Measurements from ENCODE around the gene ARID5A. TPM values are rescaled to one million over a fixed set of nuclear protein-coding genes. Genes with fewer than 3 reads are reported as not detected.
A peak's percentile ranks its signal among the peaks of the same experiment; 100 is the strongest.

Gene ARID5A
- total and polyA plus RNA-seq, 7 experiments from 2014 or later, result 52.2 to 182 (median 111) TPM

DNA sequence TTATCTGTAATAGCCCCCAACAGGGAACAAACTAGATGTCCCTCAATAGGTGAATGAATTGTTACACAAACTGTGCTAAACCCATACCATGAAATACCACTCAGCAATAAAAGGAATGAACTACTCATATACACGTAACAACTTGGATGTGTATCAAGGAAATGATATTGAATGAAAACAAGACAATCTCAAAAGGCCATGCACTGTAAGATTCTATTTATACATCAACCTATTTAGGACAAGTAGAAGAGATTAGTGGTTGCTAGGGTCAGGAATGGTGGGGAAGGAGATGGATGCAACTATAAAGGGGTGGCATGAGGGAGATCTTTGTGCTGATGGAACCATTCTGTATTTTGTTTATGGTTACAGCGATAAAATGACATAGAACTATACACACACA is 54.5 kb downstream of the ARID5A start:
- POLR2A ChIA-PET, result no interaction called here
- intact Hi-C loops (cut with micrococcal nuclease), result loop anchor here in 1 of 2 donors (5.0 kb wide), 1 partner anchor 46 kb away; the partner anchor contains the start of gene KANSL3
- Histone ChIP-seq H3K27ac (ENCODE audit: low read depth, low read length) (no peak overlapping the region), H3K4me3 (ENCODE audit: low read length) (no peak overlapping the region), H3K27me3 (ENCODE audit: control insufficient read depth in 2 of 2, insufficient read depth in 2 of 2, low read length in 2 of 2) (no peaks in the 10 kb centered on the region), H3K36me3 (ENCODE audit: control insufficient read depth in 2 of 3, insufficient read depth in 3 of 3, low read length in 3 of 3) (peaks cover 0 to 30% (median 10%) of the 10 kb centered on the region in 3 experiments), H3K9me3 (ENCODE audit: control insufficient read depth in 2 of 3, low read length in 3 of 3) (no peaks in the 10 kb centered on the region), H3K4me1 (ENCODE audit: control insufficient read depth in 2 of 2, insufficient read depth in 2 of 2, low read length in 2 of 2) (peaks cover 20 to 32% of the 10 kb centered on the region in 2 donors)
- Mint-ChIP-seq H3K9me3 (no peaks in the 10 kb centered on the region), H3K27ac (peak overlapping the region in 2 of 9 donors; percentile 16 to 44), H3K27me3 (no peaks in the 10 kb centered on the region), H3K4me1 (peaks cover 22 to 60% (median 47%) of the 10 kb centered on the region in 7 donors), H3K36me3 (peaks cover 11 to 64% (median 34%) of the 10 kb centered on the region in 5 donors), H3K4me3 (no peak overlapping the region)
- CTCF ChIA-PET, result no interaction called here
- ATAC-seq (no peak), DNase-seq (no peak)

DNA sequence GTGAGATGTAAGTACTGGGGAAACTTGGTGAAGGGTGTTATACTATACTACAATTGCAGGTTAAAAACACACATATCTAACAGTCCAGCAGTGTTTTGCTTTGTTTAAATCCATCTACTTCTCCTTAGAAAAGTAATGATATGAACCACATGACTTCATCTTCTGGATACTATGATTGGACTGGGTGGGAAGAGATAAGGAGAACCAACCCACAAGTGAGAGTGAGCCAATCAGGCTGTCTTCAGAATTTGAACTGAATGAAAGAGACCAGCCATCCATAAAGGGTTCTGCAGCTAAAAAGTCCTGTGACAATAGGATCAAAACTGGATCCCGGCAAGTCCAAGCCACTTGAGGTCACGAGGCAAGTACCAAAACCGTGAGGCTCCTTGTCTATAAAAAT is 54.9 kb downstream of the ARID5A start:
- DNase-seq (no peak), ATAC-seq (no peak)
- H3K4me3 Mint-ChIP-seq, result no peak overlapping the region
- peaks cover 22 to 60% (median 47%) of the 10 kb centered on the region in 7 donors for H3K4me1 Mint-ChIP-seq
- H3K9me3 ChIP-seq (ENCODE audit: control insufficient read depth in 2 of 3, low read length in 3 of 3), result no peaks in the 10 kb centered on the region
- peaks cover 0 to 35% (median 10%) of the 10 kb centered on the region in 3 experiments for H3K36me3 ChIP-seq (ENCODE audit: control insufficient read depth in 2 of 3, insufficient read depth in 3 of 3, low read length in 3 of 3)
- peaks cover 11 to 63% (median 34%) of the 10 kb centered on the region in 5 donors for H3K36me3 Mint-ChIP-seq
- H3K9me3 Mint-ChIP-seq, result no peaks in the 10 kb centered on the region
- H3K27me3 Mint-ChIP-seq, result no peaks in the 10 kb centered on the region
- no peak overlapping the region for H3K4me3 ChIP-seq (ENCODE audit: low read length)
- H3K27me3 ChIP-seq (ENCODE audit: control insufficient read depth in 2 of 2, insufficient read depth in 2 of 2, low read length in 2 of 2), result no peaks in the 10 kb centered on the region
- POLR2A ChIA-PET, result interaction anchor here (0.9 kb wide), 1 partner anchor 9 kb away, joined by 3 read pairs; no protein-coding TSS in a partner anchor
- peak overlapping the region in 1 of 9 donors; percentile 44 for H3K27ac Mint-ChIP-seq
- peaks cover 20 to 32% of the 10 kb centered on the region in 2 donors for H3K4me1 ChIP-seq (ENCODE audit: control insufficient read depth in 2 of 2, insufficient read depth in 2 of 2, low read length in 2 of 2)
- CTCF ChIA-PET, result no interaction called here
- intact Hi-C loops (cut with micrococcal nuclease), result loop anchor here in 1 of 2 donors (5.0 kb wide), 1 partner anchor 46 kb away; the partner anchor contains the start of gene KANSL3
- H3K27ac ChIP-seq (ENCODE audit: low read depth, low read length), result no peak overlapping the region

DNA sequence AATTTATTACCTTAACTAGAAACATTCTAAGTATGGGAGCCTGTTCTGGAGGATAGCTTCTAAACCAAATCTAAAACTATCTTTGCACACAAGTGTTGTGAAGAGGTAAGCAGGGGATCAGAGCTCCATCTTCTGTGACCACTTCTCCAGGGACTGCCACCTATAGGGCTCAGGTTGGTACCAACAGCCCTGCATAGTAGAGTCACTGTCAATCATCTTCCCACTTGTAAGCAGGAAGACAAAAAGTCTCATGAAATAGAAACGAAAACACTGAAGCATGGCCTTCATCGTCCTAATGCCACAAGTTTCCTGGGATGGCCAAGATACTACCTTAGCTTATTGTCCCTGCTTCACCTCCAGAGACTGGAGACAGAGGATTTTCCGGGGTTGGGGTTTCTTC is 57.7 kb downstream of the ARID5A start:
- POLR2A ChIA-PET, result interaction anchor here (0.7 to 0.9 kb wide), 2 partner anchors 10 to 386 kb away, joined by 3 read pairs; partner anchors contain the start of gene STARD7
- Histone ChIP-seq H3K36me3 (ENCODE audit: control insufficient read depth in 2 of 3, insufficient read depth in 3 of 3, low read length in 3 of 3) (peaks cover 8 to 58% (median 13%) of the 10 kb centered on the region in 3 experiments), H3K27me3 (ENCODE audit: control insufficient read depth in 2 of 2, insufficient read depth in 2 of 2, low read length in 2 of 2) (no peaks in the 10 kb centered on the region), H3K9me3 (ENCODE audit: control insufficient read depth in 2 of 3, low read length in 3 of 3) (no peaks in the 10 kb centered on the region), H3K4me3 (ENCODE audit: low read length) (no peak overlapping the region), H3K27ac (ENCODE audit: low read depth, low read length) (peak overlapping the region; percentile 19), H3K4me1 (ENCODE audit: control insufficient read depth in 2 of 2, insufficient read depth in 2 of 2, low read length in 2 of 2) (peaks cover 20 to 32% of the 10 kb centered on the region in 2 donors)
- H3K9me3 Mint-ChIP-seq, result no peaks in the 10 kb centered on the region
- intact Hi-C loops (cut with micrococcal nuclease), result loop anchor here (1.0 to 5.0 kb wide), 3 partner anchors 13 to 43 kb away; partner anchors contain the start of gene KANSL3 (in 1 of the 2)
- CTCF ChIA-PET, result interaction anchor here (1.3 kb wide), 1 partner anchor 43 kb away, joined by 4 read pairs; no protein-coding TSS in a partner anchor
- H3K27ac Mint-ChIP-seq, result peak overlapping the region; percentile 58 to 92 (median 78)
- H3K36me3 Mint-ChIP-seq, result peaks cover 16 to 64% (median 27%) of the 10 kb centered on the region in 5 donors
- ATAC-seq (peak; percentile 44), DNase-seq (no peak)
- no peaks in the 10 kb centered on the region for H3K27me3 Mint-ChIP-seq
- H3K4me3 Mint-ChIP-seq, result peak overlapping the region in 9 of 10 donors; percentile 2 to 80 (median 48)
- peaks cover 22 to 65% (median 35%) of the 10 kb centered on the region in 7 donors for H3K4me1 Mint-ChIP-seq

- Histone ChIP-seq H3K9me3 (ENCODE audit: control insufficient read depth in 2 of 3, low read length in 3 of 3) (no peaks in the 10 kb centered on the region), H3K36me3 (ENCODE audit: control insufficient read depth in 2 of 3, insufficient read depth in 3 of 3, low read length in 3 of 3) (peaks cover 12 to 58% (median 18%) of the 10 kb centered on the region in 3 experiments), H3K27ac (ENCODE audit: low read depth, low read length) (peak overlapping the region; percentile 19), H3K4me3 (ENCODE audit: low read length) (no peak overlapping the region), H3K4me1 (ENCODE audit: control insufficient read depth in 2 of 2, insufficient read depth in 2 of 2, low read length in 2 of 2) (peaks cover 20 to 32% of the 10 kb centered on the region in 2 donors), H3K27me3 (ENCODE audit: control insufficient read depth in 2 of 2, insufficient read depth in 2 of 2, low read length in 2 of 2) (no peaks in the 10 kb centered on the region)
- intact Hi-C loops (cut with micrococcal nuclease), result loop anchor here (1.0 to 5.0 kb wide), 3 partner anchors 14 to 43 kb away; partner anchors contain the start of gene KANSL3 (in 1 of the 2)
- Mint-ChIP-seq H3K4me1 (peaks cover 22 to 63% (median 31%) of the 10 kb centered on the region in 7 donors), H3K4me3 (peak overlapping the region in 9 of 10 donors; percentile 2 to 80 (median 48)), H3K27ac (peak overlapping the region; percentile 58 to 92 (median 78)), H3K9me3 (no peaks in the 10 kb centered on the region), H3K36me3 (peaks cover 16 to 61% (median 24%) of the 10 kb centered on the region in 5 donors), H3K27me3 (no peaks in the 10 kb centered on the region)
- ATAC-seq (peak; percentile 84), DNase-seq (peak in 7 of 9 donors; percentile 19 to 52 (median 41))
- POLR2A ChIA-PET, result interaction anchor here (0.7 to 0.9 kb wide), 3 partner anchors 10 to 448 kb away, joined by 3 to 4 read pairs (median 3); partner anchors contain the start of gene STARD7
- CTCF ChIA-PET, result interaction anchor here (1.3 kb wide), 1 partner anchor 43 kb away, joined by 4 read pairs; no protein-coding TSS in a partner anchor
These were observed 58.2 kb downstream of the ARID5A start for GRCh38 chr2:96594691-96595152.

DNA sequence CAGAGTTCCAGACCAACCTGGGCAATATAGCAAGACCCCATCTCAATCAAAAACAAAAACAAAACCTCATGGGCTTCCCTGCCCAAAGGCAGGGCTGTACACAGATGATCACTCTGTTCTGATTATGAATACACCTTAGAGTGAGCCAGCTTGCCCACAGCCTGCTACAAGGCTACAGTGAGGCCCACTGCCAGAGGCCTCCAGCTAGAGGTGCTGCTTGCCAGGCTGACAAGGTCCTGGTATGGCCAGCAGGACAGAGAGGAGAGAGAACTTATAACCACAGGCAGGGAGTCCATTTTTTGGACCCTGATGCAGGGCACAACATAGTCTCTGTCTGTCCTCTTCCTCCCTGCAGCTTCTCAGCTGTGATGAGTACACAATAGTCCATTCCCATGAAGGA is 60.0 kb downstream of the ARID5A start:
- DNase-seq, result no peak
- Mint-ChIP-seq H3K9me3 (no peaks in the 10 kb centered on the region), H3K4me3 (no peak overlapping the region), H3K4me1 (peaks cover 22 to 69% (median 31%) of the 10 kb centered on the region in 7 donors), H3K27me3 (no peaks in the 10 kb centered on the region), H3K36me3 (peaks cover 18 to 65% (median 29%) of the 10 kb centered on the region in 5 donors), H3K27ac (peak overlapping the region in 3 of 9 donors; percentile 36 to 60 (median 42))
- ChIA-PET POLR2A (no interaction called here), CTCF (no interaction called here)
- no peak overlapping the region for H3K4me3 ChIP-seq (ENCODE audit: low read length)
- no peaks in the 10 kb centered on the region for H3K27me3 ChIP-seq (ENCODE audit: control insufficient read depth in 2 of 2, insufficient read depth in 2 of 2, low read length in 2 of 2)
- H3K9me3 ChIP-seq (ENCODE audit: control insufficient read depth in 2 of 3, low read length in 3 of 3), result no peaks in the 10 kb centered on the region
- no peak overlapping the region for H3K27ac ChIP-seq (ENCODE audit: low read depth, low read length)
- peaks cover 18 to 71% (median 22%) of the 10 kb centered on the region in 3 experiments for H3K36me3 ChIP-seq (ENCODE audit: control insufficient read depth in 2 of 3, insufficient read depth in 3 of 3, low read length in 3 of 3)
- H3K4me1 ChIP-seq (ENCODE audit: control insufficient read depth in 2 of 2, insufficient read depth in 2 of 2, low read length in 2 of 2), result peaks cover 20 to 32% of the 10 kb centered on the region in 2 donors
- no peak for ATAC-seq
- intact Hi-C loops (cut with micrococcal nuclease), result no loop called here

GRCh38 chr2:96599941-96600340 is 63.4 kb downstream of the ARID5A start:
- Histone ChIP-seq H3K36me3 (ENCODE audit: control insufficient read depth in 2 of 3, insufficient read depth in 3 of 3, low read length in 3 of 3) (peaks cover 13 to 82% (median 30%) of the 10 kb centered on the region in 3 experiments), H3K27ac (ENCODE audit: low read depth, low read length) (no peak overlapping the region), H3K27me3 (ENCODE audit: control insufficient read depth in 2 of 2, insufficient read depth in 2 of 2, low read length in 2 of 2) (no peaks in the 10 kb centered on the region), H3K4me3 (ENCODE audit: low read length) (no peak overlapping the region), H3K9me3 (ENCODE audit: control insufficient read depth in 2 of 3, low read length in 3 of 3) (no peaks in the 10 kb centered on the region), H3K4me1 (ENCODE audit: control insufficient read depth in 2 of 2, insufficient read depth in 2 of 2, low read length in 2 of 2) (peaks cover 6 to 10% of the 10 kb centered on the region in 2 donors)
- no peak overlapping the region for H3K27ac Mint-ChIP-seq
- no peaks in the 10 kb centered on the region for H3K27me3 Mint-ChIP-seq
- DNase-seq (no peak), ATAC-seq (no peak)
- intact Hi-C loops (cut with micrococcal nuclease), result loop anchor here in 1 of 2 donors (5.0 to 10.0 kb wide), 2 partner anchors 162 to 205 kb away; partner anchors contain the start of gene CNNM4
- peaks cover 10 to 47% (median 22%) of the 10 kb centered on the region in 5 donors for H3K36me3 Mint-ChIP-seq
- POLR2A ChIA-PET, result no interaction called here
- H3K4me3 Mint-ChIP-seq, result no peak overlapping the region
- H3K4me1 Mint-ChIP-seq, result peaks cover 7 to 48% (median 10%) of the 10 kb centered on the region in 7 donors
- CTCF ChIA-PET, result interaction anchor here (0.5 to 1.2 kb wide), 3 partner anchors 29 to 411 kb away, joined by 3 to 5 read pairs (median 3); no protein-coding TSS in a partner anchor
- no peaks in the 10 kb centered on the region for H3K9me3 Mint-ChIP-seq

All from naive thymus-derived CD4-positive, alpha-beta T cell (primary cell).